ENCODE results near the gene LHFPL2.
A peak's percentile ranks its signal among the peaks of the same experiment; 100 is the strongest.
"Not testable (repeated sequence)": the region's sequence is repeated elsewhere in the genome, so short reads cannot be mapped to it uniquely, and the experiment has no call there.

LHFPL2 gene, protein sequence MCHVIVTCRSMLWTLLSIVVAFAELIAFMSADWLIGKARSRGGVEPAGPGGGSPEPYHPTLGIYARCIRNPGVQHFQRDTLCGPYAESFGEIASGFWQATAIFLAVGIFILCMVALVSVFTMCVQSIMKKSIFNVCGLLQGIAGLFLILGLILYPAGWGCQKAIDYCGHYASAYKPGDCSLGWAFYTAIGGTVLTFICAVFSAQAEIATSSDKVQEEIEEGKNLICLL

DNA sequence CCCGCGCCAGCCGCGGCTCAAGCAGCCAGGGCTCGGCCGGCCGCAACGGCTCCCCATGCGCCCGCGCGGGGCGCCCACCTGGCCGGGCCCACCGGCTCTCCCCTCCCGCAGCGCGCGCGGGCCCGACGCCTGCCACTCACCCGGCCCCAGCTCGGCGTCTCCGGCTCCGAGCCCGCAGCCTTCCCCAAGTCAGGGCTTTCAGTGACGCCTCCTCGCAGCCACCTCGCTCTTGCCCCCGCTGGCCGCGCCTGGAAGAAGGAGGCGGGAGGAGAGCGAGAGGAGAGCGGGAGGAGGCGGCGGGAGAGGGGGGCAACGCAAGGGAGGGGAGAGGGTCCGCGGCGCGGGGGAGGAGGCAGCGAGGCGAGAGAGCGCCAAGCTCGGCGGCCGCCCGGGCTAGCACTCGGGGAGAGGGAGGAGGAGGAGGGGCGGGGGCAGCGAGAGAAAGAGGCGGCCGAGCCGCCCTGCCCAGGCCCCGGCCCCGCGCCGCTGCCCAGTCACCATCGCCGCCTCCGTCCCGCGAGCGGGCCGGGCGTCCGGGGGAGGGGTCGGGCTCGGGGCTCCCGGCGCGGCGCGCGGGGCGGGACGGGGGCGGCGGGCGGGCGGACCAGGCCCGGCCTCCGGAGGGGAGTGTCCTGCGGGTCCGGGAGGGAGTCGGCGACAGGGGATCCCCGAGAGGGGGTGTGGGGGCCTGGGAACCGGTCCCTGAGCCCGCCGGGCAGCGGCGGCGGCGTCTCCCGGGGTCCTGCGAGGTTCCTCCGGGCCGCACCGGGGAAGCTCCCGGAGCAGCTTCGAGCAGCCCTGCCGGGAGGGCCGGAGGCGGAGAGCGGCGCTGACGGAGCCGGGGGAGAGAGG is at the start of gene LHFPL2:
Gene LHFPL2, minus strand, starts transcription at position 414 of the 852 bp plus-strand sequence. CDS start 138,559 bp downstream, outside the sequence.
- DNase-seq (ENCODE audit: low spot score): peak; percentile 59

DNA sequence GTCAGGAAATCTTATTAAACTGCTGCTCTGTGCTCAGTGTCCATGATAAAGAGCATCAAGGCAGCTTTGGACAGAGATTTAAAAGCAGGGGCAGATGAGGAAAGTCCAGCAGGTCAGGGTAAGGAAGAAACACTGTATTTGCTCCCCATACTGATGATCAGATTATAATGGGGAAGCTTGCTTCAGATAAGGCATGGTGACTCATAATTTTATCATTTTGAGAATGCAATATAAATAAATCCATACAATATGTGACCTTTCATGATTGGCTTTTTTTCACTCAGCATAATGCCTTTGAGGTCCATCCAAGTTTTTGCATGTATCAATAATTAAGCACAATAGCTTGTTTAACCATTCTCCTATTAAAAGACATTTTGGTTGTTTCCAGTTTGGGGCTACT is 48.1 kb upstream of the LHFPL2 start:
- DNase-seq (ENCODE audit: low spot score): no peak

DNA sequence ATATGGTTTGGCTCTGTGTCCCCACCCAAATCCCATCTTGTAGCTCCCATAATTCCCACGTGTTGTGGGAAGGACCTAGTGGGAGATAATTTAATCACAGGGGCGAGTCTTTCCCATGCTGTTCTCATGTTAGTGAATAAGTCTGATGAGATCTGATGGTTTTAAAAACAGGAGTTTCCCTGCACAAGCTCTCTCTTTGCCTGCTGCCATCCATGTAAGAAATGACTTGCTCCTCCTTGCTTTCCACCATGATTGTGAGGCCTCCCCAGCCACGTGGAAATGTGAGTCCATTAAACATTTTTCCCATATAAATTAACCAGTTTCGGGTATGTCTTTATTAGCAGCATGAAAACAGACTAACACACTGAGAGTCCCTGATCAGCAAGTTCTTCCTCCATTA is 47.5 kb upstream of the LHFPL2 start:
- not testable (repeated sequence) for DNase-seq (ENCODE audit: low spot score)

DNA sequence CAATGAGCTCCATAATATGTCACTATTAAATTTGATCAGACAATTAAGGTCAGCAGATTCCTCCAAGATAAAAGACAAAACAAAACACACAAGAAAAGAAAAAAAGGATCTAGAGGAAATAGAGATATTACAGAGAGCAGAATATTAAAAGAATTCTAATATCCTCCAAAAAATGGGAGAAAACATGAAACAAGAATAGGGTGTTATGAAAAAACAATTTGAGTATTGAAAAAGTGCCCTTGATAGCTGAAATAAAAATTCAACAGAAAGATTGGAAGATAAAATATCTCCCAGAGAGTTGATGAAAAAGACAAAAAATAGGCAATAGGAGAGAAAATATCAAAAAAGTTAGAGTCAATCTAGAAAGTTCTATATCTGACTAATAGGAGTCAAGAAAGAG is 44.8 kb upstream of the LHFPL2 start:
- no peak for DNase-seq (ENCODE audit: low spot score)

DNA sequence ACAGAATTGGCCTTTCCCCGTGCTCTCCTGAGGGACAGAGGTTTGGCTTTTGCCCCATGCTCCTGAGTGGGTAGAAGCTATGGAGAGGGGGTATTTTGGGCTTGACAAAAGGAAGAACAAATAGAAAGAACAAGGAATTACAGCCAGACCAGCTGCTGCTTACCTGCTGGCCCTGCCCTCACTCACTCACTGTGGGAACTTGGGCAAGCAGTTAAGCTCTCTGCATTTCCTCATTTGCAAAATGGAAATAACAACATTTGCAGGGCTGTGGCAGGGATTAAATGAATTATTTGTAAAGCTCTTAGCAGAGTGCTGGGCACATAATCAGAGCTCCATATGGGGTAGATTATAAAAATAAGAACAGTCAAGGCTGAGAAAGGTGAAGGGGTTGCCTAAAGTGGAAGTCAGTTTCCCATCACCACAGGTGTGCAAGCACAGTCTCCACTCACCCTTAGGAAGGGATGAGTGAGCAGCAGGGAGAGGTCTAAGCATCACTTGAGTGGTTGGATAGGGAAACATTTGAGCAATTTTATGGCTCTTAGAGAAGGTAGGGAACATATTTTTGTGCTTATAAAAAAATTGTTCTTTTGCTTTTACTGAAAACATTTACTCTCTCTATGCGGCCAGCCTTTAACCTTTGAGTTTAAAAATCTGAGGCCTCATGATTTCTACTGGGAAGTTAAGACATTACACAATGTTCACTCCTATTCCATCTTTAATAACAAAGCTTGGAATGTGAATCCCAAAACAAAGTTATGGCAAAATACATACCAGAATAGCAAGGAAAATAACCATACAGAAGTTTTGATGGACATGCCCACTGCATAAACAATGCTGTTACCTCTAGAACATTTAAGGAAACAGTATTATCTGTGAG is 42.8 kb upstream of the LHFPL2 start:
- DNase-seq (ENCODE audit: low spot score): no peak

DNA sequence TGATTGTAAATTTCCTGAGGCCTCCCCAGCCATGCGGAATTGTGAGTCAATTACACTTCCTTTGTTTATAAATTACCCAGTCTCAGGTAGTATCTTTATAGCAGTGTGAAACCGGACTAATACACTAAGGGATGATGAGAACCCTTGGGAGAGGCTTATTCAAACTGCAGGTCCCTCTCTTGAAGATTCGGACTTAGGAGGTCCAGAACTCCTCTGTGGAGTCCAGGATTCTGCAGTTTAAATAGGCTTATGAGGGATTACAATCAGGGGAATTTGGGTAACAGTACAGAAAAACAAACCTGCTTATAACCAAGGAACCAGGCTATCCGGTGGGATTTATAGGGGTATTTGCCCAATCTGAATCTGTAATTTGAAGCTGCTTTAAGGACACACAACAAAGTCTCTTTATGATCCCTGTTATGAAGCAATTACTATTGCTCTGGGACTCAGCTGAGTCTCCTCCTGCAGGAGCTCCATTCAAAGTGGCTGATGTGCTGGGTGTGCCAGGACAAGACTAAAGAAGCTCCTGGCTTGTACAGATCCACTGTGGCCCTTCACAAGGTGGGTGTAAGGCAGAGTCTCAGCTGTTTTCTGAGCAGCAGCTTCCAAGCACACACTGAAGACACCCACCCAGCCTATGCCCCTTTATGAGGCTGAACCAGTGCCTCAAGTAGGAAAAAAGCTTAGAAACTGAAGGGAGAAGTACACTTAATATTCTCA is 41.8 kb upstream of the LHFPL2 start:
- DNase-seq (ENCODE audit: low spot score): no peak

DNA sequence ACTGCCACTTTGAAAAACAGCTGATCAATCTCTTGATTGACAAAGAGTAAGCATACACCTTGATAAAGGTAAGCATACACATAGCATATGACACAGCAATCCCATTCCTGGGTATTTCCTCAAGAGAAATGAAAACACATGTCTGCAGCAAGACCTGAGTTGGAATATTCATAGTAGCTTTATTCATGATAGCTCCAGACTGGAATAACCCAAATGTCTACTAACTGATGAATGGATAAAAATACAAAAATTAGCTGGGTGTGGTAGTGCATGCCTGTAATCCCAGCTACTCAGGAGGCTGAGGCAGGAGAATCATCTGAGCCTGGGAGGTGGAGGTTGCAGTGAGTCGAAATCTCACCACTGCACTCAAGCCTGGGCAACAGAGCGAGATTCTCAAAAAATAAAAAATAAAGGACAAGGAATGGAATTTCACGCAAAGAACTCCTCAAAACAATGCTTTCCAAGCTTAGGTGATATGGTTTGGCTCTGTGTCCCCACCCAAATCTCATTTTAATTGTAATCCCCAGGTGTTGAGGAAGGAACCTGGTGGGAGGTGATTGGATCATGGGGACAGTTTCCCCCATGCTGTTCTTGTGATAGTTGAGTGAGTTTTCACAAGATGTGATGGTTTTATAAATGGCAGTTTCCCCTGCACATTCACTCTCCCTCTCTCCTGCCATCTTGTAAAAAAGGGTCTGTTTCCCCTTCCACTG is 41.1 kb upstream of the LHFPL2 start:
- no peak for DNase-seq (ENCODE audit: low spot score)

DNA sequence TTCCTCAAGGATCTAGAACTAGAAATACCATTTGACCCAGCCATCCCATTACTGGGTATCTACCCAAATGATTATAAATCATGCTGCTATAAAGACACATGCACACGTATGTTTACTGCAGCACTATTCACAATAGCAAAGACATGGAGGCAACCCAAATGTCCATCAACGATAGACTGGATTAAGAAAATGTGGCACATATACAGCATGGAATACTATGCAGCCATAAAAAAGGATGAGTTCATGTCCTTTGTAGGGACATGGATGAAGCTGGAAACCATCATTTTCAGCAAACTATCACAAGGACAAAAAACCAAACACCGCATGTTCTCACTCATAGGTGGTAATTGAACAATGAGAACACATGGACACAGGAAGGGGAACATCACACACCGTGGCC is 38.9 kb upstream of the LHFPL2 start:
- not testable (repeated sequence) for DNase-seq (ENCODE audit: low spot score)

DNA sequence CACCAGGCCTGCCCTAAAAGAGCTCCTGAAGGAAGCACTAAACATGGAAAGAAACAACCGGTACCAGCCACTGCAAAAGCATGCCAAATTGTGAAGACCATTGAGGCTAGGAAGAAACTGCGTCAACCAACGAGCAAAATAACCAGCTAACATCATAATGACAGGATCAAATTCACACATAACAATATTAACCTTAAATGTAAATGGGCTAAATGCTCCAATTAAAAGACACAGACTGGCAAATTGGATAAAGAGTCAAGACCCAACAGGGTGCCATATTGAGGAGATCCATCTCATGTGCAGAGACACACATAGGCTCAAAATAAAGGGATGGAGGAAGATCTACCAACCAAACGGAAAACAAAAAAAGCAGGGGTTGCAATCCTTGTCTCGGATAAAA is 35.3 kb upstream of the LHFPL2 start:
- DNase-seq (ENCODE audit: low spot score): not testable (repeated sequence)

DNA sequence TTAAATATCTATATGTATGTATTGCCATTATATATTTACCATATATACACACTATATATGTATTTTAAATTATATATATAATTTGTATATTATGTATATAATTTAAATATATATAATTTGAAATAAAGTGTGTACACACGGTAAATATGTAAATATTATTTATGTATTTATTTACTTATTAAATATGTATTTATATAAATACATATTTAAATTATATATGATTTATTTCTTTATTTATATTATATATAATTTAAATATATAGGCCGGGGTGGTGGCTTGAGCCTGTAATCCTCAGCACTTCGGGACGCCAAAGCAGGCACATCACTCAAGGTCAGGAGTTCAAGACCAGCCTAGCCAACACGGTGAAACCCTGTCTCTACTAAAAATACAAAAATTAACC is 31.3 kb upstream of the LHFPL2 start:
- no peak for DNase-seq (ENCODE audit: low spot score)

DNA sequence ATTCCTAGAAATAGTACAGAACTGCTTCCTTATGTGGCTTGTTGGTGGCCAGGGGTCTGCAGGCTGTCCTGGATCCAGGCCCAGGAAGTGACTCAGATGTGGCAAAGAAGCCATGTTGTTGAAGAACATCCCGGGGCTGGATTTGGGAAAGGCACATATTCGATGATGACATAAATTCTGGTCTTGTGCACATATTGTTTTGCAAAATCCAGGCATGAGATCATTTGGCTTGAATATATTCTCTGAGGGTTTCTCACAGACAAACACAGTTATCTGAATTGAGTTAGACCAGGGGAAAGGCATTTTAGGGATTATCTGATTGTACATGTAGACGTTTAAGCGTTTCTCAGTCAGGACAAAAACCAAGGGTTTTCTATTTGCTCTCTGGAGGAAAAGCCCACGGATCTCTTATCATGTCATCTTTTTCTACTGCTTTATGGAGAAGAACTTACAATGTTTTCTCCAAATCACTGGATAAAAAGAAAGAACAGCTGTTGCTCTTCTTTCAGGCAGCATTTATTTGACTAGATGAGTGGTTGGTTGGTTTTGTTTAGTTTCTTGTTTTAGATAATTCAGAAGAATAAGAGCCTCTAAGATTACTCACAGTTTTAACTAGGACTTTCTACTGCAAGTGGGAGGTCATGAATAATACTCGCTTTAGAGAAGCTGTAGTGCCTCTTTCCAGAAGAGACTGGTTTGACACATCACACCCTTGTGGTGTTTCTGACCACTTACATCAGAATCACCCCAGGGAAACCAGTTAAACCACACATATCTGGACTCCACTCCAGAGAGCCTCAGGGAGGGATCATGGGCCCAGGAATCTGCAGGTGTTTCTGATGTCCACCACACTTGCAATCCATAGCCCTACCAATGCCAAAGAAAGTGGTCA is 29.5 kb upstream of the LHFPL2 start:
- DNase-seq (ENCODE audit: low spot score): no peak

DNA sequence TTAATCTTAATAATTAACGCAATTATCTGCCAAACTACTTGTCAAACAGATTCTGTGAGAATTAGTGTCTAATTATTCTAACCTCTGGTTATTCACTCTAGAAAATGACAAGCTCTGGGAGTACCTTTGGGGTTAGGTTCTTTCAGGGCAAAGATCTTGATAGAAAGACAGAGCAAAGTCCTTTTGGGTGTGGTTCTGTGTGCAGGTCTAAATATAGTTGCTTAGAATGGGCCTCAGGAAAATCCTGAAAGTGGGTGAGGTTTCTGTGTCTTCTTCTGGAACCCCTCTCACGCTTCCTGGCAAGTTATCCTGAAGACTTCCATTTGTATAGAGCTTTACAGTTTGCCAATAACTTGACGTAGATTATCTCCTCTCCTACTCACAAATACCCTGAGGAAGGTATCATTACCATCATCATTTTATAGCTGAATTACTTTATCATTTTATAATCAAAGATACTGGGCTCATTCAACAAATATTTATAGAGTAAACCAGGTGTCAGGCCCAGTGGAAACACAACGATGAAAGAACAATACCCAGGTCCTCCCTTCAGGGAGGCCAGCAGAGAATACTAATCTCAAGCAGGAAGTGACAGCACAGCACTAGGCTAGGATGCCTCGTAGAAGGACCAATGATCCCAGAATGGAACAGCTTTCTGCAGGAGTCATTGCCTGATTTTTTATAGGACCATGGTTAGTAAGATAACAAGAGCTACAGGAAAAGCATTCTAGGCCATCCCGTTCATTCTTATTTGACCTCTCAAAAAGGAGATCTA is 27.6 kb upstream of the LHFPL2 start:
- no peak for DNase-seq (ENCODE audit: low spot score)

DNA sequence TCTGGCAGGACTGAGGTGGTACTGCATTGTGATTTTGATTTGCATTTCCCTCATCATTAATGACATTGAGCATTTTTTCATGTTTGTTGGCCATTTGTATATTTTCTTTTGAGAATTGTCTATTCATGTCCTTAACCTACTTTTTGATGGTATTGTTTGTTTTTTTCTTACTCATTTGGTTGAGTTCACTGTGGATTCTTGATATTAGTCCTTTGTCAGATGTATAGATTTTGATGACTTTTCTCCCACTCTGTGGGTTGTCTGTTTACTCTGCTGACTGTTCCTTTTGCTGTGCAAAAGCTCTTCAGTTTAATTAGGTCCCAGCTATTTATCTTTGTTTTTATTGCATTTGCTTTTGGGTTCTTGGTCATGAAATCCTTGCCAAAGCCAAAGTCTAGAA is 25.3 kb upstream of the LHFPL2 start:
- DNase-seq (ENCODE audit: low spot score): not testable (repeated sequence)

DNA sequence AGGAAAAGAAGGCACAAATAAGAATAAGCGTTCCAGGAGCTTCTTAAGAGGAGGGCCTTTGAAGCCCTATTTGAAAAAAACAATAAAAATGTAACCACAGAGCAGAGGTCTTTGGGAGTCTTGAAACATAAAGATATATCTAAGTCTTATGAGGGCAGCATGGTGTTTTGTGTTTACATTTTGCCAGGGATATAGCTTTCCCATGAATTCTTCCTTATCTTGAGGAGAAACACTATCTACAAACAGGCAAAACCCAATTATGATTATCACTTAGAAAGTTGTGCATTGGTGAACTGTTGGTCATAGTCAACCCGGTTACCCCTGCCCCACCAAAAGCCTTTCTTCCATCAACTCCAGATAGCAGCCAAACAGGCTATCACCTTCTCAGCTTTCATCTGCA is 23.6 kb upstream of the LHFPL2 start:
- DNase-seq (ENCODE audit: low spot score): no peak

DNA sequence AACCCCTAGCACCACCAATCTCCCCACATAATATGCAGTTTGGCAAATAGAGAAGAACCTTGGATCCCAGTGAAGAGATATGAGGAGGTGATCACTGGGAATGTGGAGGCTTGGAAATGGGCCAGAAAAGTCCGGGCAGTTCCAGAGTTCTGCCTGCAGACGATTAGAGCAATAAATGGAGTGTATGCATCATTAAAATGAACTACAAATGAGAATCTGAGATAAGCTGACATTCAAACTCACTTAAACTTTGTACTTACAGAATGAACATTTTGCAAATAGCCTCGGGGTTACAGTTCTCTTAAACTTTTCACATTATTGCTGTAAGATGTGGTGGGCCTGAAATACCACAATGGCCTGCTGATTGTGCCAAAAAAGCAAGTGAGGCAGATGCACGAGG is 23.0 kb upstream of the LHFPL2 start:
- no peak for DNase-seq (ENCODE audit: low spot score)

DNA sequence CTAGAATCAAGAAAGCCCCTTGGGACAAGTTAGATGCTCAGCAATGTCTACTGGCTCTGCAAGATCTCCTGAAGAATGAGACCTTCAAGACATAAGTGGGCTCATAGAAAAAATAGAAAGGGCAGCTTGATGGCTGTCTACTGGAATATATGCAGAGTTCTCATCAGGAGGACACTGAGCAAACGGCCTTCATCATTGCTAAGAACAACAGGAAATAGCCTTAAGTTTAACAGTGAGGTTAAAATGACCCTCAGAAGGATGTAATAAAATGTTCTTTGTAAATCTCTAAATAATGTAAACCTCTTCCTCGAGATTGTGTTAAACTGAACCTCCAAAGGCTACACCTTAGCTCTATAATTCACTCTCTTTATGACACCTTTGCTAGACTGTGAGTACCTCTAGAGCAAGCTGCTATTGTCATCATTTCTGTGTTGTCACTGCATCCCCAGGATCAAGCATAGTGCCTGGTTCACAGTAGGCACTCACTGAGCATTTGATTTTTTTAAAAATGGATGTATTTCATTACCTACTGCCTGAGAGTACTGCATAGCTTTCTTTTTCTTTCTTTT is 22.2 kb upstream of the LHFPL2 start:
- no peak for DNase-seq (ENCODE audit: low spot score)

DNA sequence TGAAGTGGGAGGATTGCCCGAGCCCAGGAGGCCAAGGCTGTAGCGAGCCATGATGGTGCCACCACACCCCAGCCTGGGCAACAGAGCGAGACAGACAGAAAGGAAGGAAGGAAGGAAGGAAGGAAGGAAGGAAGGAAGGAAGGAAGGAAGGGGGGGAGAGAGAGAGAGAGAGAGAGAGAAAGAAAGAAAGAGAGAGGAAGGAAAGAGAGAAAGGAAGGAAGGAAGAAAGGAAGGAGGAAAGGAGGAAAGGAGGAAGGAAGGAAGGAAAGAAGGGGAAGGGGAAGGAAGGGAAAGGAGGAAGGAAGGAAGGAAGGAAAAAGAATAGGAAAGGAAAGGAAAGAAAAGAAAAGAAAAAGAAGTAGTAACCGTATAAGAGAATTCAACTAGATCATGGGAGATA is 20.8 kb upstream of the LHFPL2 start:
- no peak for DNase-seq (ENCODE audit: low spot score)

DNA sequence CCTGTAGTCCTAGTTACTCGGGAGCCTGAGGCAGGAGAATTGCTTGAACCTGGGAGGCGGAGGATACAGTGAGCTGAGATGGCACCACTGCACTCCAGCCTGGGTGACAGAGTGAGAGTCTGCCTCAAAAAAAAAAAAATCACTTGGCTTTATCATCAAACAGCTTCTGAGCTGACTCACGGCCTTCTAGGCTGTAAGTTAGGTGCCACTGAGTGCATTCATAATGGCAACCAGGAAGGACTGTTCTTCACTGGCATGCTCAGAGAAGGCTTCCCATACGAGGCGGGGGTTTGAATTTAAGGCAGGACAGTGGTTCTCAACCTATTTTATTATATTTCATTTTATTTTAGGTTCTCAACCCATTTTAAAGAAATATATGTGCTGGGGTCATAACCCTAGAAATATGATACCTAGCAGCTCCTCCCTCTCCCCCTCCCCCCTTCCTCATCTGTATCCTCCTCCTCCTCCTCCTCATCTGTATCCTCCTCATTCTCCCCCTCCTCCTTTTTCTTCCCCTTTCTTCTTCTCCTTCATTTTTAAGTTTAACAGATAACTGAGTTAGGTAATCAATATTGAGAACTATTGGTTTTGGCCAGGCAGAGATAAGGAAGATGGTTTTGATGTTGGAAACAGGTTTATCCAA is 19.0 kb upstream of the LHFPL2 start:
- no peak for DNase-seq (ENCODE audit: low spot score)

DNA sequence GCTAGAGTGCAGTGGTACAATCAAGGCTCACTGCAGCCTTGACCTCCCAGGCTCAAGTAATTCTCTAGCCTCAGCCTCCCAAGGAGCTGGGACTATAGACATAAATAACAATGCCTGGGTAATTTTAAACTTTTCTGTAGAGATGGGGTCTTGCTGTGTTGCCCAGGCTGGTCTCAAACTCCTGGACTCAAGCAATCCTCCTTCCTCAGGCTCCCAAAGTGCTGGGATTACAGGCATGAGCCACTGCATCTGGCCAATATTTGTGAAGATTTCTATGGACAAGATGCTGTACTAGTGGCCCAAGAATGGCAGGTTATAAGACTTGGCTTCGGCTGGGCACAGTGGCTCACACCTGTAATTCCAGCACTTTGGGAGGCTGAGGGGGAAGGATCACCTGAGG is 18.4 kb upstream of the LHFPL2 start:
- not testable (repeated sequence) for DNase-seq (ENCODE audit: low spot score)
